CD4-positive, alpha-beta T cell treated with Interleukin-2 at 100 ng/mL for 4 hours (primary cell): ENCODE data around the gene SERPINA4.

Source experiments
- DNase-seq: peaks from one replicate; pipeline ENCODE4 v3.0.0-alpha.2; 2020; ENCODE audit warnings: low spot score

SERPINA4 gene

GRCh38 chr14:94615823-94616570 is 54.8 kb downstream of the SERPINA4 start:
- no peak for DNase-seq

- DNase-seq = no peak
These were observed 56.2 kb downstream of the SERPINA4 start for GRCh38 chr14:94617366-94617941.

GRCh38 chr14:94617988-94618822 is 57.0 kb downstream of the SERPINA4 start:
- no peak for DNase-seq

GRCh38 chr14:94619297-94619696 is 58.1 kb downstream of the SERPINA4 start:
- DNase-seq = no peak
